Caco-2 (cell line): ENCODE data around the gene SPATC1L. TPM values are rescaled to one million over a fixed set of nuclear protein-coding genes. Genes with fewer than 3 reads are reported as not detected.
A peak's percentile ranks its signal among the peaks of the same experiment; 100 is the strongest.

Source experiments
- BruUV-seq: library from RNA; stranded (reverse); fragments of 400-500 nt; replicated peaks from 2 replicates; lab custom pipeline; 2021; lab: Mats Ljungman, UMichigan
- CTCF ChIA-PET: fragments of 300-600 bp; sonication (Branson Sonifier 250); formaldehyde crosslinking; loops from one replicate; lab custom pipeline; 2022; ENCODE audit warnings: antibody characterized with exemption; lab: Charles Lee
- POLR2A ChIA-PET: fragments of 300-600 bp; sonication (Branson Sonifier 250); formaldehyde crosslinking; loops from one replicate; lab custom pipeline; 2022; ENCODE audit warnings: antibody characterized with exemption; lab: Charles Lee
- DNase-seq, 2 experiments: peaks; one replicate each; pipeline versions ENCODE4 v3.0.0 to v3.0.0-alpha.2; 2020 to 2022
- H3K27me3 ChIP-seq: replicated peaks from 2 replicates; pipeline ENCODE4 v1.6.0; 2011; ENCODE audit warnings: low read length; ENCODE audit not compliant: control insufficient read depth, insufficient read depth
- H3K36me3 ChIP-seq: 2 replicates; pipeline ENCODE4 v1.5.1; 2011; ENCODE audit warnings: low read length; ENCODE audit not compliant: control insufficient read depth, insufficient read depth
- H3K4me1 ChIP-seq: fragments of 250-450 bp; sonication (Bioruptor Pico); 2 replicates; pipeline ENCODE4 v1.5.1; 2020; ENCODE audit warnings: mild to moderate bottlenecking
- H3K4me3 ChIP-seq: 2 replicates; pipeline ENCODE4 v1.5.1; 2011; ENCODE audit warnings: low read depth, mild to moderate bottlenecking, control low read depth, low read length
- H3K9me3 ChIP-seq: fragments of 250-450 bp; sonication (Bioruptor Pico); 2 replicates; pipeline ENCODE4 v1.5.1; 2020; ENCODE audit warnings: mild to moderate bottlenecking, moderate library complexity
- H3K27ac Mint-ChIP-seq: one replicate; pipeline ENCODE4 v1.8.0; 2022; ENCODE audit warnings: mixed read lengths; ENCODE audit not compliant: unreplicated experiment
- H3K27me3 Mint-ChIP-seq: one replicate; pipeline ENCODE4 v1.8.0; 2022; ENCODE audit warnings: mixed read lengths; ENCODE audit not compliant: insufficient read depth, unreplicated experiment
- H3K36me3 Mint-ChIP-seq: one replicate; pipeline ENCODE4 v1.8.0; 2022; ENCODE audit warnings: mild to moderate bottlenecking, mixed read lengths; ENCODE audit not compliant: insufficient read depth, unreplicated experiment
- H3K4me1 Mint-ChIP-seq: one replicate; pipeline ENCODE4 v1.8.0; 2022; ENCODE audit warnings: low read depth, mixed read lengths; ENCODE audit not compliant: unreplicated experiment
- H3K4me3 Mint-ChIP-seq: one replicate; pipeline ENCODE4 v1.8.0; 2022; ENCODE audit warnings: mild to moderate bottlenecking, moderate library complexity, mixed read lengths; ENCODE audit not compliant: unreplicated experiment
- H3K9me3 Mint-ChIP-seq: one replicate; pipeline ENCODE4 v1.8.0; 2022; ENCODE audit warnings: mixed read lengths; ENCODE audit not compliant: unreplicated experiment
- intact Hi-C: fragments of 100-400 bp; cut with micrococcal nuclease; formaldehyde crosslinking; loops from one replicate; pipeline ENCODE4 v1.10.0; 2022; ENCODE audit not compliant: unreplicated experiment
- total RNA-seq: library from RNA; stranded (reverse); gene quantifications from 2 replicates; pipeline ENCODE4 v1.2.3, GENCODE V29; 2022
- TF ChIP-seq, protein P1 (sequence below), 2 experiments: fragments of 200-600 bp in 1 of 2; IDR thresholded peaks; 1 replicate in 1 of 2; 2 replicates in 1 of 2; pipeline versions ENCODE4 v1.5.1 to v1.8.0; 2011 to 2022; ENCODE audit warnings: antibody characterized with exemption in 1 of 2, control low read depth in 1 of 2, inconsistent platforms in 1 of 2, low read depth in 1 of 2, low read length in 1 of 2, mild to moderate bottlenecking in 1 of 2, moderate library complexity in 1 of 2; ENCODE audit not compliant: insufficient read depth in 1 of 2, severe bottlenecking in 1 of 2, unreplicated experiment in 1 of 2

Gene SPATC1L
- total RNA-seq, 1 experiment from 2014 or later: 3.1 TPM

DNA sequence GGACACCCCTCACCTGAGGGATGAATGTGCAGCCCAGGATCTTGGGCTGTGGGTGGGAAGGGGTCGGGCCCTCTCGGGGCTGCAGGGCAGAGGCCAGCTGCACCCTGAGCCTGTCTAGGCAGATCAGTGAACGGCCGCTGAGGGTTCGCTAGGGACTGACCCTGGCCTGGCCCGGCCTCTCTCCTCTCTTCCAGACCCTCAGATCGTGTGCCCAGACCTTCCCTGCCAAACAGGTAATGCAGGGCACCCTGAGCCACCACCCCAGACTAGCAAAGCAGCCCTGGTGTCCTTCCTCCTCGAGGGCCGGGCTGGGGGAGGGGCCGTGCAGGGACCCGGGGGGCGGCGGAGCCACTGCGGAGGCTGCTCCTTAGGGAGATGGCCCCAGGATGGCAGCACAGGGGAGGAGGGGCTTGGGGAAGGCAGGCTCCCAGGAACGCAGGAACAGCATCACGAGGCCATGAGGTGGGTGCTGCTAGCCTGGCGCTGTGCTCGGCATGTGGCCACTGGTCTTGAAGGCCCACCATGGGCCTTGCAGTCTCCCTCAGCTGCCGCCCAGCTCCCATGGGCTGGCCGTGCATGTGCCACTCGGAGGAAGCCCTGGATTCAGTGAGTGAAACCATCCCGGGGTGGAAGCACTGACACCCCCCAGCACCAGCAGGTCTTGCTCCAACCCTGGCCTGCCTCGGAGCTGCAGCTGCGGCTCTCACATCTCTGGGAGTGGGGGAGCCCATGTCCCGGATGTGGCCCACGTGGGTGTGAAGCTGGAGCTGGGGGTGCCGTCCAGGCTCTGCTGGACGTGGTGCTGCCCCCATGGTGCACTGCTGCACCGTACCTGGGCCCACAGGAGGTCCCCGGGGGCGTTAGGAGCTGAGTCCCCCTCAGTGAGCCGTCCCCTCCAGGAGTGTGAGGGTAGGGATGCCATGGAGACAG, 57.7 kb downstream of the SPATC1L start:
- Mint-ChIP-seq H3K36me3 (no peaks in the 10 kb centered on the region), H3K27me3 (no peaks in the 10 kb centered on the region), H3K9me3 (no peaks in the 10 kb centered on the region), H3K4me1 (no peaks in the 10 kb centered on the region), H3K4me3 (no peak overlapping the region), H3K27ac (no peak overlapping the region)
- Histone ChIP-seq H3K36me3 (no peaks in the 10 kb centered on the region), H3K27me3 (no peaks in the 10 kb centered on the region), H3K4me3 (no peak overlapping the region), H3K9me3 (no peaks in the 10 kb centered on the region), H3K4me1 (no peaks in the 10 kb centered on the region)
- no TSS peak for BruUV-seq
- ChIA-PET POLR2A (no interaction called here), CTCF (interaction anchor here (0.5 kb wide), 1 partner anchor 339 kb away, joined by 3 read pairs; no protein-coding TSS in a partner anchor)
- TF ChIP-seq, protein P1, sequence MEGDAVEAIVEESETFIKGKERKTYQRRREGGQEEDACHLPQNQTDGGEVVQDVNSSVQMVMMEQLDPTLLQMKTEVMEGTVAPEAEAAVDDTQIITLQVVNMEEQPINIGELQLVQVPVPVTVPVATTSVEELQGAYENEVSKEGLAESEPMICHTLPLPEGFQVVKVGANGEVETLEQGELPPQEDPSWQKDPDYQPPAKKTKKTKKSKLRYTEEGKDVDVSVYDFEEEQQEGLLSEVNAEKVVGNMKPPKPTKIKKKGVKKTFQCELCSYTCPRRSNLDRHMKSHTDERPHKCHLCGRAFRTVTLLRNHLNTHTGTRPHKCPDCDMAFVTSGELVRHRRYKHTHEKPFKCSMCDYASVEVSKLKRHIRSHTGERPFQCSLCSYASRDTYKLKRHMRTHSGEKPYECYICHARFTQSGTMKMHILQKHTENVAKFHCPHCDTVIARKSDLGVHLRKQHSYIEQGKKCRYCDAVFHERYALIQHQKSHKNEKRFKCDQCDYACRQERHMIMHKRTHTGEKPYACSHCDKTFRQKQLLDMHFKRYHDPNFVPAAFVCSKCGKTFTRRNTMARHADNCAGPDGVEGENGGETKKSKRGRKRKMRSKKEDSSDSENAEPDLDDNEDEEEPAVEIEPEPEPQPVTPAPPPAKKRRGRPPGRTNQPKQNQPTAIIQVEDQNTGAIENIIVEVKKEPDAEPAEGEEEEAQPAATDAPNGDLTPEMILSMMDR (IDR thresholded peaks at IDR 0.05; ENCODE audit: insufficient read depth in 1 of 2, low read depth in 1 of 2, low read length in 1 of 2, severe bottlenecking in 1 of 2, unreplicated experiment in 1 of 2): no peak
- peak in 1 of 2 experiments; percentile 36 for DNase-seq
- intact Hi-C loops: no loop called here

DNA sequence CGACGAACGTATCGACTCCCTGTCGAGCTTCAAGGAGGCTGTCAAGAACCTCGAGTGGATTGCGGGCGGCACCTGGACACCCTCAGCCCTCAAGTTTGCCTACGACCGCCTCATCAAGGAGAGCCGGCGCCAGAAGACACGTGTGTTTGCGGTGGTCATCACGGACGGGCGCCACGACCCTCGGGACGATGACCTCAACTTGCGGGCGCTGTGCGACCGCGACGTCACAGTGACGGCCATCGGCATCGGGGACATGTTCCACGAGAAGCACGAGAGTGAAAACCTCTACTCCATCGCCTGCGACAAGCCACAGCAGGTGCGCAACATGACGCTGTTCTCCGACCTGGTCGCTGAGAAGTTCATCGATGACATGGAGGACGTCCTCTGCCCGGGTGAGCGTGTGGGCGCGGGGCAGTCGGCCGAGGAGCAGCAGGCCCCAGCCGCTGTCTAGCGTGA, 58.4 kb downstream of the SPATC1L start:
- H3K9me3 ChIP-seq: no peaks in the 10 kb centered on the region
- H3K36me3 ChIP-seq: no peaks in the 10 kb centered on the region
- Mint-ChIP-seq H3K9me3 (no peaks in the 10 kb centered on the region), H3K4me1 (no peaks in the 10 kb centered on the region), H3K27ac (no peak overlapping the region), H3K36me3 (no peaks in the 10 kb centered on the region), H3K4me3 (no peak overlapping the region), H3K27me3 (no peaks in the 10 kb centered on the region)
- TF ChIP-seq, protein P1 (IDR thresholded peaks at IDR 0.05; ENCODE audit: insufficient read depth in 1 of 2, low read depth in 1 of 2, low read length in 1 of 2, severe bottlenecking in 1 of 2, unreplicated experiment in 1 of 2): no peak
- BruUV-seq: no TSS peak
- no peak overlapping the region for H3K4me3 ChIP-seq
- H3K27me3 ChIP-seq: no peaks in the 10 kb centered on the region
- DNase-seq: peak in 1 of 2 experiments; percentile 29
- H3K4me1 ChIP-seq: no peaks in the 10 kb centered on the region
- intact Hi-C loops: loop anchor here (2.0 kb wide), 1 partner anchor 13 kb away; no protein-coding TSS in a partner anchor
- POLR2A ChIA-PET: no interaction called here
- CTCF ChIA-PET: no interaction called here

DNA sequence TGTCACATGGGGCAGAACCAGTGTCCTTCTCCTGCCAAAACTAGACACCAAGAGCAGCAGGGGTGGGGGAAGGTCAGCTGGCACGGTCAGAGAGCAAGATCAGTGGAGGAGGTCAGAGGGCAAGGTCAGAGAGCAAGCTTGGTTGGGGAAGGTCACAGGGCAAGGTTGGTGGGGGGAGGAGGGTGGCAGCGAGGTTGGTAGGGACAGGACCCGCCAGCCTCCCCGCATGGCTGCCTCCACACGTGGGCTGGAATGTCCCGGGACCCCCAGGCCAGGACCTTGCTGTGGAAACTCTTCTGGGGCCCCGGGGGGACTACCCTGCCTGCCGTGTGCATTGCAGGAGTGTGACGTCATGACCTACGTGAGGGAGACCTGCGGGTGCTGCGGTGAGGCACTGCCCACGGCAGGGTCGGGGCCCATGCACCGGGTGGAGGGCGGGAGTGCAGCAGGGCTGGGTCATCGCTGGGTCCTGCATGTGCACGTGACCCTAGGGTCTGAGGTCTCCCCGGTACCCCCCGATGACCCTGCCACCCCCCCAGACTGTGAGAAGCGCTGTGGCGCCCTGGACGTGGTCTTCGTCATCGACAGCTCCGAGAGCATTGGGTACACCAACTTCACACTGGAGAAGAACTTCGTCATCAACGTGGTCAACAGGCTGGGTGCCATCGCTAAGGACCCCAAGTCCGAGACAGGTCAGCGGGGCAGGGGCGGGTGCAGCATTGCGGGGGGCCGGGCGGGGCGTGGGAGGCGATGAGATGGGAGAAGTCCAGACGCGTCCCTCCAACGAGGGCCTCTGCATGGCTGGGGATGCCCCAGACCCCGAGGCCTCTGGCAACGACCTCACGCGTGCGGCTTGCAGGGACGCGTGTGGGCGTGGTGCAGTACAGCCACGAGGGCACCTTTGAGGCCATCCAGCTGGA, 59.1 kb downstream of the SPATC1L start:
- H3K4me1 Mint-ChIP-seq: no peaks in the 10 kb centered on the region

More for the DNA sequence above, 59.1 kb downstream of the SPATC1L start:
- H3K9me3 Mint-ChIP-seq: no peaks in the 10 kb centered on the region
- TF ChIP-seq, protein P1 (IDR thresholded peaks at IDR 0.05; ENCODE audit: insufficient read depth in 1 of 2, low read depth in 1 of 2, low read length in 1 of 2, severe bottlenecking in 1 of 2, unreplicated experiment in 1 of 2): no peak
- Histone ChIP-seq H3K9me3 (no peaks in the 10 kb centered on the region), H3K36me3 (no peaks in the 10 kb centered on the region), H3K4me3 (no peak overlapping the region), H3K4me1 (no peaks in the 10 kb centered on the region), H3K27me3 (no peaks in the 10 kb centered on the region)
- peak in 1 of 2 experiments; percentile 29 for DNase-seq
- H3K36me3 Mint-ChIP-seq: no peaks in the 10 kb centered on the region
- CTCF ChIA-PET: no interaction called here
- no peak overlapping the region for H3K4me3 Mint-ChIP-seq
- H3K27ac Mint-ChIP-seq: no peak overlapping the region
- no peaks in the 10 kb centered on the region for H3K27me3 Mint-ChIP-seq
- intact Hi-C loops: loop anchor here (2.0 kb wide), 1 partner anchor 14 kb away; no protein-coding TSS in a partner anchor
- no TSS peak for BruUV-seq
- POLR2A ChIA-PET: no interaction called here
